Measurements from ENCODE around the gene RIMKLA. TPM values are rescaled to one million over a fixed set of nuclear protein-coding genes. Genes with fewer than 3 reads are reported as not detected.

RIMKLA gene
- total and polyA plus RNA-seq, 2 of the 13 experiments (the other 11 are each of a cell fraction or from before 2014, with no cell fraction given) = 2.5 to 3.8 TPM

DNA sequence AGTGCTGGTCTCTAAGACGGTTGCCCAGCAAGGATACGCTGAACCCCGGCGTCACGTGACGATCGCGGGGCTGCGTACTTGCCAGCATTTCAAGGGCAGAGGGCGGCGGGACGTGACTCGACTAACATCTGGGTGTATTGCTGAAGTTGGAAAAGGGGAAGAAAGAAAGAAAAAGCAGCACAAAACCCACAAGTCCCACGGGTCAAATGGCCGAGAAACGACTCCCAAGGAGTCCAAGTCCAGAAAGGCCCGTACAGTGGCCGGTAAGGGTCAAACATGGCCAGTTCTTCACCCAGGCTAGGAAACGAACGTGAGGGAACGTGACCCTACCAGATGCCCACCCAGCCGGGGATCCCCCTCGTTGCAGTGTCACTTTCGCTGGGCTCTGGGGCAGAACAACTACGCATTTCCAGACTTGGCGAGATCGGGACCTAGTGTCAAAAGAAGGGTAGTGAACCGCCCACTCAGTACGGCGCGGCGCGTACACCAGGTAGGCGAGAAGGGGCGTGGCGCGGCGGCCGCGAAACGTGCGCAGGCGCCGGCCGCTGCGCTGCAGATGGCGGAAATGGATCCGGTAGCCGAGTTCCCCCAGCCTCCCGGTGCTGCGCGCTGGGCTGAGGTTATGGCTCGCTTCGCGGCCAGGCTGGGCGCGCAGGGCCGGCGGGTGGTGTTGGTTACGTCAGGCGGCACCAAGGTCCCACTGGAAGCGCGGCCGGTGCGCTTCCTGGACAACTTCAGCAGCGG lies 75.6 kb downstream of the RIMKLA start, which contains the start of the genes PPCS and ZMYND12 (continued):
- TF ChIP-seq, protein P1, sequence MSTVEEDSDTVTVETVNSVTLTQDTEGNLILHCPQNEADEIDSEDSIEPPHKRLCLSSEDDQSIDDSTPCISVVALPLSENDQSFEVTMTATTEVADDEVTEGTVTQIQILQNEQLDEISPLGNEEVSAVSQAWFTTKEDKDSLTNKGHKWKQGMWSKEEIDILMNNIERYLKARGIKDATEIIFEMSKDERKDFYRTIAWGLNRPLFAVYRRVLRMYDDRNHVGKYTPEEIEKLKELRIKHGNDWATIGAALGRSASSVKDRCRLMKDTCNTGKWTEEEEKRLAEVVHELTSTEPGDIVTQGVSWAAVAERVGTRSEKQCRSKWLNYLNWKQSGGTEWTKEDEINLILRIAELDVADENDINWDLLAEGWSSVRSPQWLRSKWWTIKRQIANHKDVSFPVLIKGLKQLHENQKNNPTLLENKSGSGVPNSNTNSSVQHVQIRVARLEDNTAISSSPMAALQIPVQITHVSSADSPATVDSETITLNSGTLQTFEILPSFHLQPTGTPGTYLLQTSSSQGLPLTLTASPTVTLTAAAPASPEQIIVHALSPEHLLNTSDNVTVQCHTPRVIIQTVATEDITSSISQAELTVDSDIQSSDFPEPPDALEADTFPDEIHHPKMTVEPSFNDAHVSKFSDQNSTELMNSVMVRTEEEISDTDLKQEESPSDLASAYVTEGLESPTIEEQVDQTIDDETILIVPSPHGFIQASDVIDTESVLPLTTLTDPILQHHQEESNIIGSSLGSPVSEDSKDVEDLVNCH (CRISPR knock-in tag; IDR thresholded peaks at IDR 0.05) = no peak; the same call in 1 of the 2 replicates
- no peak for TF ChIP-seq SCMH1 (CRISPR knock-in tag; IDR thresholded peaks at IDR 0.05; ENCODE audit: borderline replicate concordance)
- no peak; the same call in 1 of the 2 replicates for TF ChIP-seq PHF21A (CRISPR knock-in tag; IDR thresholded peaks at IDR 0.05)
- no peak for TF ChIP-seq LRRFIP1 (CRISPR knock-in tag; conservative IDR thresholded peaks at IDR 0.05)
- no peak for TF ChIP-seq GTF2F1 (IDR thresholded peaks at IDR 0.05; ENCODE audit: low read length)
- TF ChIP-seq STAT6 (CRISPR knock-in tag; IDR thresholded peaks at IDR 0.05; ENCODE audit: borderline replicate concordance) = no peak
- TF ChIP-seq CHCHD3 (CRISPR knock-in tag; IDR thresholded peaks at IDR 0.05) = no peak; the same call in 1 of the 2 replicates
- no peak for TF ChIP-seq TCF7L2 (IDR thresholded peaks at IDR 0.05; ENCODE audit: low read depth, low read length)
- no peak for TF ChIP-seq ARID2 (CRISPR knock-in tag; IDR thresholded peaks at IDR 0.05; ENCODE audit: borderline replicate concordance)
- no peak for TF ChIP-seq ZNF282 (IDR thresholded peaks at IDR 0.05; ENCODE audit: partially characterized antibody)
- TF ChIP-seq, protein P2, sequence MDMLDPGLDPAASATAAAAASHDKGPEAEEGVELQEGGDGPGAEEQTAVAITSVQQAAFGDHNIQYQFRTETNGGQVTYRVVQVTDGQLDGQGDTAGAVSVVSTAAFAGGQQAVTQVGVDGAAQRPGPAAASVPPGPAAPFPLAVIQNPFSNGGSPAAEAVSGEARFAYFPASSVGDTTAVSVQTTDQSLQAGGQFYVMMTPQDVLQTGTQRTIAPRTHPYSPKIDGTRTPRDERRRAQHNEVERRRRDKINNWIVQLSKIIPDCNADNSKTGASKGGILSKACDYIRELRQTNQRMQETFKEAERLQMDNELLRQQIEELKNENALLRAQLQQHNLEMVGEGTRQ (IDR thresholded peaks at IDR 0.05; ENCODE audit: low read depth, low read length) = peak; percentile 89
- TF ChIP-seq, protein P2 (CRISPR knock-in tag; IDR thresholded peaks at IDR 0.05; ENCODE audit: borderline replicate concordance) = peak; percentile 95; the same call in 1 of the 2 replicates
- 0 out of 2 replicates have a peak, but pooled peaks have one; percentile 81 for TF ChIP-seq ZNF468 (CRISPR knock-in tag; IDR thresholded peaks at IDR 0.05)
- TF ChIP-seq, protein P3, sequence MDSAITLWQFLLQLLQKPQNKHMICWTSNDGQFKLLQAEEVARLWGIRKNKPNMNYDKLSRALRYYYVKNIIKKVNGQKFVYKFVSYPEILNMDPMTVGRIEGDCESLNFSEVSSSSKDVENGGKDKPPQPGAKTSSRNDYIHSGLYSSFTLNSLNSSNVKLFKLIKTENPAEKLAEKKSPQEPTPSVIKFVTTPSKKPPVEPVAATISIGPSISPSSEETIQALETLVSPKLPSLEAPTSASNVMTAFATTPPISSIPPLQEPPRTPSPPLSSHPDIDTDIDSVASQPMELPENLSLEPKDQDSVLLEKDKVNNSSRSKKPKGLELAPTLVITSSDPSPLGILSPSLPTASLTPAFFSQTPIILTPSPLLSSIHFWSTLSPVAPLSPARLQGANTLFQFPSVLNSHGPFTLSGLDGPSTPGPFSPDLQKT (CRISPR knock-in tag; IDR thresholded peaks at IDR 0.05; ENCODE audit: borderline replicate concordance) = no peak
- TF ChIP-seq, protein P4, sequence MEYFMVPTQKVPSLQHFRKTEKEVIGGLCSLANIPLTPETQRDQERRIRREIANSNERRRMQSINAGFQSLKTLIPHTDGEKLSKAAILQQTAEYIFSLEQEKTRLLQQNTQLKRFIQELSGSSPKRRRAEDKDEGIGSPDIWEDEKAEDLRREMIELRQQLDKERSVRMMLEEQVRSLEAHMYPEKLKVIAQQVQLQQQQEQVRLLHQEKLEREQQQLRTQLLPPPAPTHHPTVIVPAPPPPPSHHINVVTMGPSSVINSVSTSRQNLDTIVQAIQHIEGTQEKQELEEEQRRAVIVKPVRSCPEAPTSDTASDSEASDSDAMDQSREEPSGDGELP (IDR thresholded peaks at IDR 0.05; ENCODE audit: borderline replicate concordance, low read depth) = no peak
- TF ChIP-seq ZFAT (CRISPR knock-in tag; conservative IDR thresholded peaks at IDR 0.05) = no peak
- TF ChIP-seq TEAD3 (CRISPR knock-in tag; optimal IDR thresholded peaks at IDR 0.05; ENCODE audit: borderline replicate concordance) = no peak

All from HepG2 (cell line).